CD8-positive, alpha-beta memory T cell (primary cell): Measurements from ENCODE around the gene LMBR1. TPM values are rescaled to one million over a fixed set of nuclear protein-coding genes. Genes with fewer than 3 reads are reported as not detected.

Experiments
- CTCF ChIA-PET: fragments of 350-600 bp; sonication (Branson Sonifier 250); formaldehyde crosslinking; loops from one replicate; lab custom pipeline; 2021; ENCODE audit warnings: antibody characterized with exemption; lab: Charles Lee
- POLR2A ChIA-PET: fragments of 350-600 bp; sonication (Branson Sonifier 250); formaldehyde crosslinking; loops from one replicate; lab custom pipeline; 2021; ENCODE audit warnings: antibody characterized with exemption; lab: Charles Lee
- DNase-seq, 5 donors: peaks; one replicate each; pipeline versions ENCODE4 v3.0.0 to v3.0.0-alpha.2; 2020 to 2022; ENCODE audit warnings: mixed read lengths in 1 of 5
- H3K27ac ChIP-seq: one replicate; pipeline ENCODE4 v1.7.0; 2013; ENCODE audit warnings: low read depth, mild to moderate bottlenecking, low read length, moderate library complexity
- H3K27me3 ChIP-seq: 2 replicates; pipeline ENCODE4 v1.7.0; 2013; ENCODE audit warnings: low read length, mild to moderate bottlenecking; ENCODE audit not compliant: insufficient read depth, poor library complexity, severe bottlenecking
- H3K36me3 ChIP-seq: 2 replicates; pipeline ENCODE4 v1.7.0; 2013; ENCODE audit warnings: mild to moderate bottlenecking, low read length, moderate library complexity; ENCODE audit not compliant: insufficient read depth
- H3K4me1 ChIP-seq: 2 replicates; pipeline ENCODE4 v1.7.0; 2013; ENCODE audit warnings: mild to moderate bottlenecking, low read length, moderate library complexity; ENCODE audit not compliant: insufficient read depth
- H3K4me3 ChIP-seq: 2 replicates; pipeline ENCODE4 v1.7.0; 2013; ENCODE audit warnings: mild to moderate bottlenecking, low read length
- H3K9me3 ChIP-seq: 2 replicates; pipeline ENCODE4 v1.7.0; 2013; ENCODE audit warnings: mild to moderate bottlenecking, low read length
- H3K27ac Mint-ChIP-seq, 8 donors: one replicate each; pipeline ENCODE4 v1.8.0; 2020 to 2021; ENCODE audit warnings: mixed read lengths in 8 of 8, mild to moderate bottlenecking in 6 of 8, inconsistent platforms in 3 of 8, moderate library complexity in 3 of 8
- H3K27me3 Mint-ChIP-seq, 2 donors: one replicate each; pipeline ENCODE4 v1.8.0; 2020 to 2021; ENCODE audit warnings: mixed read lengths in 2 of 2, mild to moderate bottlenecking in 1 of 2, moderate library complexity in 1 of 2
- H3K36me3 Mint-ChIP-seq, 3 donors: one replicate each; pipeline ENCODE4 v1.8.0; 2020 to 2021; ENCODE audit warnings: mixed read lengths in 3 of 3, inconsistent platforms in 1 of 3, mild to moderate bottlenecking in 1 of 3
- H3K4me1 Mint-ChIP-seq, 3 donors: one replicate each; pipeline ENCODE4 v1.8.0; 2020 to 2021; ENCODE audit warnings: mixed read lengths in 3 of 3, inconsistent platforms in 1 of 3, mild to moderate bottlenecking in 1 of 3
- H3K4me3 Mint-ChIP-seq, 7 donors: one replicate each; pipeline ENCODE4 v1.8.0; 2020 to 2021; ENCODE audit warnings: mixed read lengths in 7 of 7, mild to moderate bottlenecking in 6 of 7, moderate library complexity in 4 of 7, inconsistent platforms in 2 of 7
- H3K9me3 Mint-ChIP-seq, 5 donors: one replicate each; pipeline ENCODE4 v1.8.0; 2020 to 2022; ENCODE audit warnings: mixed read lengths in 5 of 5, mild to moderate bottlenecking in 3 of 5, moderate library complexity in 2 of 5, inconsistent platforms in 1 of 5
- polyA plus RNA-seq: library from polyadenylated mRNA; unstranded; fragments of 300-500 nt; fragmentation: Illumina TruSeq; gene quantifications from one replicate; pipeline ENCODE4 v1.2.3, GENCODE V29; 2021
- total RNA-seq, 2 experiments: library from RNA; stranded (reverse); gene quantifications; one replicate each; pipeline ENCODE4 v1.2.3, GENCODE V29; 2021

The LMBR1 gene
- total and polyA plus RNA-seq, 3 experiments from 2014 or later: 26.8 to 51.9 (median 49.2) TPM

DNA sequence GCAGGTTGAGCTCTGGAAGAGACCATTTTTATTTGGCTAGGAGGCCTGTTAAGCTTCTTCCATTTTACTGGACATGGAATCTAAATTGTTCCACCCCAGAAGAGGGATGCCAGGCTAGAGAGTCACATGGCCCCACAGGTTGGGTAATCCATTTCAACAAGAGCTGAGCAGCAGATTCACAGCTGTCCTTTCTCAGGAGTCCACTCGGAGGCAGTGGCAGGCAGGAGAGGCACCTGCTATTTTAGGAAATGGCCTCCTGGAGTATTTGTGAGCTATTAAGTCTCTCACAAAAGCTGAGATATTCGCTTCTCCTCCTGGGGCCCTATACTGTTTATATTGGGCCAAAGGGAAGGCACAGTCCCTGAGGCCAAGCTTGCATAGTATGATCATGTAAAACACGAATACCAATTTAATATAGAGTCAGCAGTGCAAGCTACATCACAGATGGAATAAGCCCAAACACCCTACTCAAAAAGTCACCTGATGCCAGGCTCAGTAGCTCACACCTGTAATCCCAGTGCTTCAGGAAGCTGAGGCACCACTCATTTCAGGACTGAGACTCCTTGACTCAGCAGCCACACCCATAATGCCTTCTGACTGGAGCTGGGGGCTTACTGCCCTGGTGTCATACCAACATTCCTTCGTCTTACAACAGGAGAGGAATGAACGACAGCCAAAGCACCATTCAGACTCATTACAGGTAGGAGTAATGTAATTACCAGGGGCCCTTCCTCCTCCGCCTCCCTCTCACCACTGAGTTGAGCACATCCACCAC, 124.1 kb downstream of the LMBR1 start:
- Histone ChIP-seq H3K4me1 (no peaks in the 10 kb centered on the region), H3K27ac (no peak overlapping the region), H3K9me3 (no peaks in the 10 kb centered on the region), H3K4me3 (no peak overlapping the region), H3K36me3 (no peaks in the 10 kb centered on the region), H3K27me3 (no peaks in the 10 kb centered on the region)
- peaks cover 8 to 16% (median 8%) of the 10 kb centered on the region in 3 donors for H3K36me3 Mint-ChIP-seq
- CTCF ChIA-PET: no interaction called here
- no peak for DNase-seq
- POLR2A ChIA-PET: no interaction called here
- H3K4me3 Mint-ChIP-seq: no peak overlapping the region
- no peaks in the 10 kb centered on the region for H3K27me3 Mint-ChIP-seq
- peak overlapping the region in 4 of 8 donors; percentile 1 to 82 (median 54) for H3K27ac Mint-ChIP-seq
- H3K4me1 Mint-ChIP-seq: peaks cover 6 to 27% (median 19%) of the 10 kb centered on the region in 3 donors
- no peaks in the 10 kb centered on the region for H3K9me3 Mint-ChIP-seq

DNA sequence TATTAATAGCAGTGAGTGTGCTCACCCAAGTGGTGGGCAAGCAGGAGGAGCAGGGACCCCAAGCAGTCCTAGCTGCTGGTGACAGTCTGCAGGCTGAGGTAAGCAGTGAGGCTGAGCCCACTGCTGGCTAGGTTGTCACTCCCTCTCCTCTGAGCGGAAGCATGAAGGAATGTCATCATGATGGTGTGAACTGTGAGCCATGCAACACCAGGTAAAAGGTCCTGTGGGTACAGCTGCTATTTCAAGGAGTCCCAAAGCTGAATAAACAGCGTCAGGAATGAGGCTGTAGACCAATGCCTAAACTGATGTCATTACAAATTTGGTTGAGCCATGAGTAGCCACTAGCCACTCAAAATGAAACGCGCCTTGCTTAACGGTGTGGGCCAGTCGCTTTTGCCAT, 126.3 kb downstream of the LMBR1 start:
- ChIA-PET POLR2A (no interaction called here), CTCF (no interaction called here)
- Mint-ChIP-seq H3K27me3 (no peaks in the 10 kb centered on the region), H3K9me3 (no peaks in the 10 kb centered on the region), H3K4me1 (peaks cover 6 to 20% (median 16%) of the 10 kb centered on the region in 3 donors), H3K4me3 (no peak overlapping the region), H3K36me3 (peaks cover 8 to 27% (median 12%) of the 10 kb centered on the region in 3 donors), H3K27ac (no peak overlapping the region)
- no peak for DNase-seq
- Histone ChIP-seq H3K4me1 (no peaks in the 10 kb centered on the region), H3K27ac (no peak overlapping the region), H3K9me3 (no peaks in the 10 kb centered on the region), H3K27me3 (no peaks in the 10 kb centered on the region), H3K36me3 (no peaks in the 10 kb centered on the region), H3K4me3 (no peak overlapping the region)

DNA sequence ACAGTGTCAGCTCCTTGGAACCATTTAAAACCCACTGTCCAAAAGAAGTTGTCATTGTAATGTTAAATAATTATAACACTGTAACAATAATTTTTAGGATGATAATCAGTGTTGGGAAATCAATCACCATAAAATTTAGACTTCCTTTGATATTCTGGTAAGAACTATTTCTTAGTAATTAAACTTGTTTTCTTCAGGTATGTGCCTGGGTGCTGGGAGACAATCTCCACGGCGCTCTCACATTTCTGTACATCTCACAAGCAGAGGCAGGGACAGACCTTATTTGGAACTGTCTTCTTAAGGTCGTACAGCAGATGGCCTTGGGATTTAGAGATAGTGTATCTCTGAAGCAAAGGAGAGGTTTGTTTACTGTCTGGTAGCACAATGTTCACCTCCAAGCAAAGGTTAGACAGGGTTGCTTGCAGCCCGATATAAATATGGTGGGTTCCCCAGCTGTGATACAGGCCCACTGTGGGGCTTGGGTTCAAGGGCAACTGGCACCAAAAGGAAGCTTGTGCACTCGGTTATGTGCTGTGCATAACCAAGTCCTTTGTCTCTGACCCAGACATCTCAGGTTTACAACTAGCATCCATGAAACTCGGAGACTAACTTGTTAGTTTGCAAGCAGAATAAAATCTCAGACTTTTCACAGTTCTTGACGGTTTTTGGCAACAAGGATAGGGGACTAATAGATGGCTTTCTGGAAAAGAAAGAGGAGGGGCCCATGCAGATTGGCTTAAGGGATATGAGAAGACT, 126.9 kb downstream of the LMBR1 start:
- Mint-ChIP-seq H3K36me3 (peaks cover 9 to 29% (median 13%) of the 10 kb centered on the region in 3 donors), H3K9me3 (no peaks in the 10 kb centered on the region), H3K27ac (peak overlapping the region in 1 of 8 donors; percentile 4), H3K4me1 (peaks cover 3 to 14% (median 11%) of the 10 kb centered on the region in 3 donors), H3K4me3 (no peak overlapping the region), H3K27me3 (no peaks in the 10 kb centered on the region)
- Histone ChIP-seq H3K36me3 (no peaks in the 10 kb centered on the region), H3K4me1 (no peaks in the 10 kb centered on the region), H3K27ac (no peak overlapping the region), H3K4me3 (no peak overlapping the region), H3K27me3 (no peaks in the 10 kb centered on the region), H3K9me3 (no peaks in the 10 kb centered on the region)
- ChIA-PET POLR2A (no interaction called here), CTCF (no interaction called here)
- DNase-seq: no peak

DNA sequence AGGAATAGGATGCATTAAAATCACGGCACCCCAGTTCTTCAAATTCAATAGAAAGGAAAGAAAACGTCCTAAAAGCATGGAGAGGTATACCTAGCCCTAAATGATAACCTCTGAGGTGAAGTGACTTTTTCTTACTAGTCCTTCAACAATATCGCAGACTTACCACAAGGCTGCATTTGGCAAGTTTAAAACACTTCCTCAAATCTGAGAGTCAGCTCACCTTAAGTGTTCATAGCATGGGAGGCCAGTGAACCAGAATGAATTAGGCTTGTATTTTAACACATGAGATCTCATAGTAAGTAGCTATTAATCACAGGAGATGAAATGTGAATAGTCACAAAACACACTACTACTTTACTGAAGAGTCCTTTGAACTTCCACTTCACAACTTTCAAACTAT, 128.2 kb downstream of the LMBR1 start:
- Mint-ChIP-seq H3K4me3 (no peak overlapping the region), H3K4me1 (peaks cover 3 to 8% (median 5%) of the 10 kb centered on the region in 3 donors), H3K36me3 (peaks cover 23 to 41% (median 24%) of the 10 kb centered on the region in 3 donors), H3K9me3 (peaks cover 0 to 7% (median 3%) of the 10 kb centered on the region in 5 donors), H3K27me3 (no peaks in the 10 kb centered on the region), H3K27ac (no peak overlapping the region)
- Histone ChIP-seq H3K4me1 (no peaks in the 10 kb centered on the region), H3K4me3 (no peak overlapping the region), H3K36me3 (peaks cover 5% of the 10 kb centered on the region), H3K9me3 (peaks cover 5% of the 10 kb centered on the region), H3K27me3 (no peaks in the 10 kb centered on the region), H3K27ac (no peak overlapping the region)
- no peak for DNase-seq
- CTCF ChIA-PET: no interaction called here
- POLR2A ChIA-PET: no interaction called here

DNA sequence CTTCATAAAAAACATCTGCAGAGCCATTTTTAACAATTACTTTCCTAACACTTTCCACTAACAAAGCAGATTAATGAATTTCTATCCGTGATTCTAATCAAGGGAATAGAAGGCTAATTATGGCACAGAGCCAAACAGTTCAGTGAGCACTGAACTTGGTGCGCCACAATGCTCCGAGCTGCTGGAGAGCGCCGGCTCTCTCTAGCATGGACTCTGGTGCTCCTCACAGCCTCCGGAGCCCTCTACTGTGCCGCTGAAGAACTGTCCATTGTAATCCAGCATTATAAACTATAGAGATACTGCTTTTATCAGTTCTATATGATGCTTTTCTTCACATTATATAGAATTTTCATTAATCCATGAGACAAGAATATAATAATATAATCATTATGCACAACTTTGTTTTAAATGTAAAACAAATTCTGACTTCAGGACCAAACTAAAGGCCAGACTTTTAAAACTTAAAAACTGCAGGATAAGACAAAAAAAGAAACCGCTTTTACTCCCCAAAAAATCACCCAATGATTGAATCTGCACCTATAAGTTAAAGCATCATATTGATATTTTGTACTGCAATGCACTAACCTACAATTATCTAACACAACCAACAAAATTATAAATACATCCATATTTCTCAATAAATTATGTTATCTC, 128.8 kb downstream of the LMBR1 start:
- Mint-ChIP-seq H3K27ac (no peak overlapping the region), H3K4me3 (no peak overlapping the region)
- no peak for DNase-seq

DNA sequence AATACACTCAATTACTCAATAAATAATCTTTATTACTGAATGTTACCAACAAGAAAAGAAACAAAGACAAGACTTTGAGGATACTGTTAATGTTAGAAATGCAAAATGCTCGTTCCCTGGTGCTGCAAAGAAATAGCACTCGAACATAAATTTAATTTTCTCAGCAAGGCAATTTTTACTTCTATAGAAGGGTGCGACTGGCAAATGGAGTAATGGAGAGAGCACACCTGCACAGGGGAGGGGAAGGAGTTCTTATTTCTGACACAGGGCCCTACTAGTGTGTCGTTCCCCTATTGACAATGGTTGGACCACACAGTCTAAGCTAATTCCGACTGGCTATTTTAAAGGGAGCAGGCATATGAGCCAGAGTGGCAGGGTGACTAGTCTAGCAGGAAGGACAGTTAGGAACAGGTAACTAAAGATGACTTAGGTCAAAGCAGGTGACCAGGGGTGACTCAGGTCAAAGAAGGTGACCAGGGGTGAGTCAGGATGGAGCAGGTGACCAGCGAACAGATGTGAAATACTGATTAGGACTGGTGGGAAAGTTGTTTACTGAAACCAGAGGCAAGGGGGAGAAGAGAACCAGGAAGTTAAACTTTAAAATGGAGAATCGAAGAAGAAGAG, 133.3 kb downstream of the LMBR1 start:
- ChIA-PET POLR2A (no interaction called here), CTCF (interaction anchor here (0.6 kb wide), 1 partner anchor 17 kb away, joined by 3 read pairs; no protein-coding TSS in a partner anchor)
- no peak for DNase-seq
- Histone ChIP-seq H3K36me3 (peaks cover 15% of the 10 kb centered on the region), H3K27me3 (no peaks in the 10 kb centered on the region), H3K27ac (no peak overlapping the region), H3K9me3 (peaks cover 5% of the 10 kb centered on the region), H3K4me1 (no peaks in the 10 kb centered on the region), H3K4me3 (no peak overlapping the region)
- peaks cover 0 to 10% (median 3%) of the 10 kb centered on the region in 5 donors for H3K9me3 Mint-ChIP-seq
- no peaks in the 10 kb centered on the region for H3K27me3 Mint-ChIP-seq
- H3K4me3 Mint-ChIP-seq: no peak overlapping the region
- no peaks in the 10 kb centered on the region for H3K4me1 Mint-ChIP-seq
- H3K27ac Mint-ChIP-seq: no peak overlapping the region
- H3K36me3 Mint-ChIP-seq: peaks cover 35 to 68% (median 43%) of the 10 kb centered on the region in 3 donors

More for the DNA sequence above, 128.8 kb downstream of the LMBR1 start:
- H3K27ac ChIP-seq: no peak overlapping the region
- ChIA-PET POLR2A (no interaction called here), CTCF (no interaction called here)
- no peaks in the 10 kb centered on the region for H3K4me1 ChIP-seq
- no peaks in the 10 kb centered on the region for H3K27me3 Mint-ChIP-seq
- no peak overlapping the region for H3K4me3 ChIP-seq
- H3K4me1 Mint-ChIP-seq: peaks cover 0 to 5% (median 1%) of the 10 kb centered on the region in 3 donors
- H3K36me3 Mint-ChIP-seq: peaks cover 25 to 47% (median 29%) of the 10 kb centered on the region in 3 donors
- peaks cover 5% of the 10 kb centered on the region for H3K36me3 ChIP-seq
- H3K9me3 ChIP-seq: peaks cover 5% of the 10 kb centered on the region
- no peaks in the 10 kb centered on the region for H3K27me3 ChIP-seq
- peaks cover 0 to 10% (median 3%) of the 10 kb centered on the region in 5 donors for H3K9me3 Mint-ChIP-seq

DNA sequence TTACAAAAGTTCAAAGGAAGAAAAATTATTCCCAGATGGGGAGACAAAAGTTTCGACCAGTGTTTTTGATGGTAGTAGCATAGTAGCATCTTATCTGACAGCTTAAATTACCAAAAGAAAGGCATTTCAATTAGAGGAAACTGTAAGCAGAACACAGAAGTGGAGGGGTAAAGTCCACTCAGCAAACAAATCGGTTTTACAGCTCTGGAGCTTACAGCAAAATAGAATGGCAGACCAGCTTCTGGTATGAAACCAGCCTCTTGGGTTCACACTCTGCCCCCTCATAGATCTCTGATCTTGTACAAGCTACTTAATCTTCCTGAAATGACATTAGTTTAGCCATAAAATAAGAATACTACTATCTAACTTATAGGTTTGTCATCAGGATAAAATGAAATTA, 133.8 kb downstream of the LMBR1 start:
- ChIA-PET CTCF (no interaction called here), POLR2A (no interaction called here)

More for the DNA sequence above, 133.8 kb downstream of the LMBR1 start:
- H3K4me3 Mint-ChIP-seq: no peak overlapping the region
- Histone ChIP-seq H3K27ac (no peak overlapping the region), H3K4me1 (no peaks in the 10 kb centered on the region), H3K4me3 (no peak overlapping the region), H3K27me3 (no peaks in the 10 kb centered on the region), H3K9me3 (peaks cover 5% of the 10 kb centered on the region), H3K36me3 (peaks cover 15% of the 10 kb centered on the region)
- H3K27ac Mint-ChIP-seq: no peak overlapping the region
- peaks cover 0 to 10% (median 3%) of the 10 kb centered on the region in 5 donors for H3K9me3 Mint-ChIP-seq
- DNase-seq: no peak
- H3K36me3 Mint-ChIP-seq: peaks cover 36 to 70% (median 43%) of the 10 kb centered on the region in 3 donors
- no peaks in the 10 kb centered on the region for H3K27me3 Mint-ChIP-seq
- no peaks in the 10 kb centered on the region for H3K4me1 Mint-ChIP-seq
